Gastrocnemius medialis (tissue), 4 donors: ENCODE data around the gene SPDYE1.
"Not testable (repeated sequence)": the region's sequence is repeated elsewhere in the genome, so short reads cannot be mapped to it uniquely, and the experiment has no call there.

Source experiments
- CTCF ChIP-seq, 5 experiments: fragments of 450-650 bp in 3 of 5; fragments of 200-600 bp in 2 of 5; sonication (generic) in 2 of 5; IDR thresholded peaks in 4 of 5; conservative IDR thresholded peaks in 1 of 5; 1 replicate in 4 of 5; 2 replicates in 1 of 5; pipeline ENCODE4 v1.5.1; 2016 to 2019; ENCODE audit warnings: antibody characterized with exemption in 5 of 5, mild to moderate bottlenecking in 3 of 5, moderate library complexity in 3 of 5
- POLR2A ChIP-seq, 2 donors: fragments of 450-650 bp; IDR thresholded peaks; one replicate each; pipeline ENCODE4 v1.6.1; 2017; ENCODE audit warnings: antibody characterized with exemption in 2 of 2, mild to moderate bottlenecking in 2 of 2, moderate library complexity in 2 of 2

DNA sequence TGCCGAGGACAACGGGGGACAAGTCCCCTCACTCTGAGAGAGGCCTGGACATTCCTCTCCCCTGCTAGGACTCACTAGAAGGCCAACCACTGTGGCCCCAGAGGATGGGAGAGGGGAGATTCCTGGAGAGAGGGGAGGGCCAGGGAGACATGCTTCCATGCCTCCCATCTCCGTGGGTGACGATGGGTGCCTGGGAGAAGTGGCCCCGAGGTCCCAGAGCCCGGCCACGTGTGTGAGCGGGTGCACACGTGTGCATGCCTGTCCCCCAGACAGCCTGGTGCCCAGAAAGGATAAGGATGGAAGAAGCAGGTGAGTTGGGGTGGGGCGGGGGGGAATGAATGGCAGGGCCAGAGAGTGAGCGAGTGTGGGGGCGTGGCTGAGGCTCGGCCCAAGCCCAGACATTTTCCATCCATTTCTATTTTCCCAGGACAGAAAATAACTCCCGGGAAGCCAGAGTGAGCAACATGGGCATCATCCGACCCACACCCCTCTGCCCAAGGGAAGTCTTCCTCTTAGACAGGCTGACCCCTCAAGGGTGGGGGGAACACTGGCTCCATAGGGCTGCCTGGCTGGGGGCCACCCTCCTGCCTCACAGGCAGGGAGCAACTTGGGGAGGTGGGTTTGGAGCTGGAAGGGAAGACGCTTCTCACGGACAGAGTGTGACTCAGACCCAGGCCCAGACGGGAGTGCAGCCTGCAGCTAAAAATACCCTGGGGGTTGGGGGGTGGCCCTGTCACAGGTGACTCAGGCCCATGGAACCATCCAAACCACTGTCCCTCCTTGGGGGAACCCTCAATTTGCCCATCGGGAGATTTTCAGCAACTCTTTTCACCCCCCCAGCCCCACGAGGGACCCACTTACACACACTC lies 29.3 kb upstream of the SPDYE1 start:
- not testable (repeated sequence) for TF ChIP-seq POLR2A (IDR thresholded peaks at IDR 0.05); CTCF (IDR thresholded peaks at IDR 0.05 in 4 of 5, conservative IDR thresholded peaks at IDR 0.05 in 1 of 5)
